ENCODE measurements around the gene KCNH4. TPM values are rescaled to one million over a fixed set of nuclear protein-coding genes. Genes with fewer than 3 reads are reported as not detected.

The KCNH4 gene
- total and polyA plus RNA-seq, 2 of the 13 experiments (the other 11 are each of a cell fraction or from before 2014, with no cell fraction given) = 0.01 to 0.09 TPM

DNA sequence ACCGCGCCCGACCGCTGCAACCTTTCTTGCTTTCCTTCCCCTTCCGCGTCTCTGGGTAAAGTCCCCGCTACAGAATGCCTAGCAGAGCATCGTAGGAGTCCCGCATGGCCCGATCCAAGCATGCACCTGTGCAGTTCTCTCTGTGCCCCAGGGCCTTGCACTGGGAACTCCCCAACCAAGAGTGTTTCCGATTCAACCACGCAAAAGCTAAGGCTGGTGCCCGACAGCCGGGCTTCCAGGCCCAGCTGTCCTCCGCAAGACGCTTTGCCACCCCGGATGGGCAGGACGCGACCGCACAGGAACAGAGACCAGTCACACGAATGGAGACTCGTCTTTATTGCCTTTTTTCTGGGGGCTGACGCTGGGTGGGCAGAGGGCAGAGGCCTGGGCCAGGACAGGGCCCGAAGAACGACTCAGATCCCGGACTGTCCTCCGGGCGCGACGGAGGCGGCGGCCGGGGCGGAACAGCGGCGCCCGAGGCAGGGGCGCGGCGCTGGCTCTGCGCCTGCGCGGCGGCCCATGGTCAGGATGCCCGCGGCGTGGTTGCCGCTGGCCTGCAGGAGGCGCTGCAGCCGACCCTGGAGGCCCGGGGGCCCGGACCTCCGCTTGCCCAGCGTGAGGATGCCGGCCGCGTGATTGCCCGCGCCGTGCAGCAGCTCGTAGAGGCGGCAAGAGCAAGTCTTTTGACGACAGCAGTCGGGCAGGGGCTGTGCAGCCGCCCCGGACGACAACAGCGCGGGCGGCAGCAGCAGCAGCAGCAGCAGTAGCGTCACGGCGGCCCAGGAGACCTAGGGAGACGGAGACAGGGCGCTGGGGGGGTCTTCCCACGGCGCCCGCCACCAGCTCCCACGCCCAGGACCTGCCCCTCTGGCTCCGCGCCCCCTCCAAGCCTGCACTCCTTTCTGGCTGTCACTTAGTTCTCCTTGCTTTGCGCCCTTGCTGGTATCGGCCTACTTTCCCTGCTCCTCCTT lies 3.1 kb upstream of the KCNH4 start (continued):
- TF ChIP-seq ZNF614 (CRISPR knock-in tag; IDR thresholded peaks at IDR 0.05; ENCODE audit: borderline replicate concordance) = peak; percentile 42; the same call in 1 of the 2 replicates
- TF ChIP-seq ETV6 (CRISPR knock-in tag; conservative IDR thresholded peaks at IDR 0.05) = no peak; the same call in 1 of the 2 replicates
- peak; percentile 90 for TF ChIP-seq ZFAT (CRISPR knock-in tag; conservative IDR thresholded peaks at IDR 0.05)
- no peak for TF ChIP-seq SCMH1 (CRISPR knock-in tag; IDR thresholded peaks at IDR 0.05; ENCODE audit: borderline replicate concordance)
- TF ChIP-seq ZSCAN22 (CRISPR knock-in tag; IDR thresholded peaks at IDR 0.05) = 0 out of 2 replicates have a peak, but pooled peaks have one; percentile 47
- 0 out of 2 replicates have a peak, but pooled peaks have one; percentile 82 for TF ChIP-seq ZNF660 (CRISPR knock-in tag; IDR thresholded peaks at IDR 0.05; ENCODE audit: borderline replicate concordance, low read depth)
- TF ChIP-seq ZNF136 (CRISPR knock-in tag; IDR thresholded peaks at IDR 0.05; ENCODE audit: low read depth) = peak; percentile 46
- peak; percentile 96 for TF ChIP-seq KLF12 (CRISPR knock-in tag; IDR thresholded peaks at IDR 0.05; ENCODE audit: borderline replicate concordance)
- peak; percentile 62; the same call in 1 of the 2 replicates for TF ChIP-seq MED13 (CRISPR knock-in tag; IDR thresholded peaks at IDR 0.05)
- TF ChIP-seq ZNF441 (CRISPR knock-in tag; IDR thresholded peaks at IDR 0.05; ENCODE audit: borderline replicate concordance) = peak; percentile 68
- TF ChIP-seq ZFP36L1 (CRISPR knock-in tag; IDR thresholded peaks at IDR 0.05) = peak; percentile 64; the same call in 1 of the 2 replicates
- no peak; the same call in none of the 2 replicates for TF ChIP-seq TFE3 (CRISPR knock-in tag; IDR thresholded peaks at IDR 0.05)
- TF ChIP-seq, protein P1, sequence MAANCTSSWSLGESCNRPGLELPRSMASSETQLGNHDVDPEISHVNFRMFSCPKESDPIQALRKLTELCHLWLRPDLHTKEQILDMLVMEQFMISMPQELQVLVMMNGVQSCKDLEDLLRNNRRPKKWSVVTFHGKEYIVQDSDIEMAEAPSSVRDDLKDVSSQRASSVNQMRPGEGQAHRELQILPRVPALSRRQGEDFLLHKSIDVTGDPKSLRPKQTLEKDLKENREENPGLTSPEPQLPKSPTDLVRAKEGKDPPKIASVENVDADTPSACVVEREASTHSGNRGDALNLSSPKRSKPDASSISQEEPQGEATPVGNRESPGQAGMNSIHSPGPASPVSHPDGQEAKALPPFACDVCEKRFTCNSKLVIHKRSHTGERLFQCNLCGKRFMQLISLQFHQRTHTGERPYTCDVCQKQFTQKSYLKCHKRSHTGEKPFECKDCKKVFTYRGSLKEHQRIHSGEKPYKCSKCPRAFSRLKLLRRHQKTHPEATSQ (CRISPR knock-in tag; IDR thresholded peaks at IDR 0.05; ENCODE audit: borderline replicate concordance) = 0 out of 2 replicates have a peak, but pooled peaks have one; percentile 53
- peak; percentile 92; the same call in 1 of the 2 replicates for TF ChIP-seq TMF1 (CRISPR knock-in tag; IDR thresholded peaks at IDR 0.05; ENCODE audit: low read depth)
- TF ChIP-seq CBX2 (IDR thresholded peaks at IDR 0.05; ENCODE audit: low read depth, low read length) = no peak
- TF ChIP-seq CBX2 (CRISPR knock-in tag; IDR thresholded peaks at IDR 0.05; ENCODE audit: low read depth) = 0 out of 2 replicates have a peak, but pooled peaks have one; percentile 29
- TF ChIP-seq ZNF543 (CRISPR knock-in tag; IDR thresholded peaks at IDR 0.05) = peak; percentile 91
- no peak for TF ChIP-seq TBL1XR1 (IDR thresholded peaks at IDR 0.05; ENCODE audit: borderline replicate concordance, low read length, partially characterized antibody)

Data from HepG2 (cell line).